Fibroblast of the aortic adventitia (primary cell): ENCODE data around the gene CBARP. TPM values are rescaled to one million over a fixed set of nuclear protein-coding genes. Genes with fewer than 3 reads are reported as not detected.

Source experiments
- DNase-seq: peaks from one replicate; pipeline ENCODE4 v3.0.0-alpha.2; 2010; ENCODE audit warnings: low read depth
- H3K4me3 ChIP-seq: 2 replicates; pipeline ENCODE4 v1.5.1; 2011; ENCODE audit warnings: low read depth, mild to moderate bottlenecking, control low read depth, low read length, moderate library complexity
- CTCF ChIP-seq: IDR thresholded peaks from 2 replicates; pipeline ENCODE4 v1.5.1; 2011; ENCODE audit warnings: mild to moderate bottlenecking, low read length, control low read depth, inconsistent platforms; ENCODE audit not compliant: insufficient read depth
- total RNA-seq: library from RNA; depleted of rRNA; stranded (reverse); fragments of >200 nt; gene quantifications from 2 replicates; pipeline ENCODE4 v1.2.3, GENCODE V29; 2012; ENCODE audit warnings: low replicate concordance

The CBARP gene
- total RNA-seq, 1 donor: 3.1 TPM

GRCh38 chr19:1274852-1275259 lies 37.1 kb upstream of the CBARP start:
- TF ChIP-seq CTCF: no peak
- DNase-seq: no peak
- H3K4me3 ChIP-seq: peak overlapping the region; percentile 60

DNA sequence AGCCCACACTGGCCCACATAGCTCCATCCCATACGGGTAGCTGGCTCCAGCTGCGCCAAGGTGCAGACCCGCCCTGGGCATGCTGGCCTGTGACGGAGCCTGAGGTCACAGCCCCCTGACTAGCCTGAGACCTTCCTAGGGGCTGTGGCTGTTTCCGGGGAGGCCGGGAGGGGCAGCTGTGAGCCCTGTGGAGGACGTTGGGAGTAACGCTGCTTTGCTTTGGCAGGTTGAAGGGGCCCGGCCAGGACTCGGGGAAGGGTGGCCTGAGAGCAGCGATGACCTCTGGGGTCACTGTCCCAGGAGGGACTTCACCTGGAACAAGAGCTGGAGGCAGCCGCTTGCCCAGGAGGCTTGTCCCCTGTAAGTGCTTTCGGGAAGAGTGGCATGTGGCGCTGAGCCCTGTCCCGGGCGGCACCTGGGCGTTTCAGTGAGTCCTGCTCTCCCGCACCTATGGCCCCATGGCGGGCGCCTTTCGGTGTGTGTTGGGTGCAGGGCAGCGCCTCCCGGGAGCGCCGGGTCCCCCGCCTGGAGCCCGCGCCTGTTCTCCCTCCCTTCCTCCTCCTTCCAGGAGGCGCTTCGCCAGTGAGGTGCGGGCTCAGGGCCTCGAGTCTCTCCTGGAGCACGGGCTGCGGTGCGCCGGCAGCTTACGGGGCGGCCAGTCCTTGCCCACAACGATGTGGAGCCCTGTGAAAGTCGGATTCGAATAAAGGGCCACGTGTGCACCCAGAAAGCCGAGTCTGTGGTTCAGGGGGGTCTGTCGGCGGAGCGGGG lies 36.5 kb upstream of the CBARP start:
- no peak for DNase-seq
- peak overlapping the region; percentile 60 for H3K4me3 ChIP-seq
- peak; percentile 4 for TF ChIP-seq CTCF

- no peak for TF ChIP-seq CTCF
- no peak for DNase-seq
- no peak overlapping the region for H3K4me3 ChIP-seq
These were observed 35.6 kb upstream of the CBARP start for GRCh38 chr19:1273263-1274041.

DNA sequence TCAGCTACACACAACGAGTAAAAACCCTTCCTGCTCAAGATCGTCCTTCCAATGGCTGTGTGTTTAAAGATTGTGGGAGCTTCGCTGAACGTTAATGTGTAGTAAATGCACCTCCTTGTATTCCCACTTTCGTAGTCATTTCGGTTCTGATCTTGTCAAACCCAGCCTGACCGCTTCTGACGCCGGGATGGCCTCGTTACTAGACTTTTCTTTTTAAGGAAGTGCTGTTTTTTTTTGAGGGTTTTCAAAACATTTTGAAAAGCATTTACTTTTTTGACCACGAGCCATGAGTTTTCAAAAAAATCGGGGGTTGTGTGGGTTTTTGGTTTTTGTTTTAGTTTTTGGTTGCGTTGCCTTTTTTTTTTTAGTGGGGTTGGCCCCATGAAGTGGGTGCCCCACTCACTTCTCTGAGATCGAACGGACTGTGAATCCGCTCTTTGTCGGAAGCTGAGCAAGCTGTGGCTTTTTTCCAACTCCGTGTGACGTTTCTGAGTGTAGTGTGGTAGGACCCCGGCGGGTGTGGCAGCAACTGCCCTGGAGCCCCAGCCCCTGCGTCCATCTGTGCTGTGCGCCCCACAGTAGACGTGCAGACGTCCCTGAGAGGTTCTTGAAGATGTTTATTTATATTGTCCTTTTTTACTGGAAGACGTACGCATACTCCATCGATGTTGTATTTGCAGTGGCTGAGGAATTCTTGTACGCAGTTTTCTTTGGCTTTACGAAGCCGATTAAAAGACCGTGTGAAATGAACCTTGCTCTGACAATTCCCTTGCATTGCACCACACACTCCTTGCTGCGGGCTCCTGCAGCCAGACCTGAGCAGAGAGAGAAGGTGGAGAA lies 34.8 kb upstream of the CBARP start:
- TF ChIP-seq CTCF: no peak
- H3K4me3 ChIP-seq: peak overlapping the region; percentile 87

GRCh38 chr19:1271528-1272422 lies 34.0 kb upstream of the CBARP start:
- H3K4me3 ChIP-seq: peak overlapping the region; percentile 87
- no peak for DNase-seq
- no peak for TF ChIP-seq CTCF

More for the DNA sequence above, 34.8 kb upstream of the CBARP start:
- no peak for DNase-seq
